ENCODE measurements around the gene CFAP47. TPM values are rescaled to one million over a fixed set of nuclear protein-coding genes. Genes with fewer than 3 reads are reported as not detected.

CFAP47 gene
- total RNA-seq, 2 experiments from 2014 or later = not detected

DNA sequence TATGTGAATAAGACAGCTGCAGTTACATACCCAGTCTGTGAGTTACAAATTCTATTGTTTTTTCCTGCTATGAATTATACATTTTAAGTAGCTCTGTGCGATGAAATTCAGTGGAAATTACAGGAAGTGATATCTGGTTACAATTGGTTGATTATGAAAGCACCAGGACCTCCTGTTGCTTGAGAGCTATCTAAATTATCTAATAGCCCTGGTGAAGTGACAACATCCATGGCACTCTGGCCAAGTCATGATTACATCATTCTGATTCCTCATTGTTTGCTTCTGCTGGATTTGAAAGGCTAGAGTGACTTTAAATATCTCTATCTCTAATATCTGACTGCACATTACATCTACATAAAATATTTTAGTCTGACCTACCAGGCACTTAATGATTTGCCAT is 515.0 kb downstream of the CFAP47 start:
- no peaks in the 10 kb centered on the region for H3K4me1 Mint-ChIP-seq (ENCODE audit: low read depth)

More for the DNA sequence above, 515.0 kb downstream of the CFAP47 start:
- intact Hi-C loops (cut with micrococcal nuclease) = no loop called here
- DNase-seq = no peak
- ChIA-PET CTCF (no interaction called here), POLR2A (no interaction called here)
- no peaks in the 10 kb centered on the region for H3K27me3 Mint-ChIP-seq
- H3K36me3 Mint-ChIP-seq = no peaks in the 10 kb centered on the region
- H3K9me3 Mint-ChIP-seq = no peaks in the 10 kb centered on the region
- no peak overlapping the region for H3K27ac Mint-ChIP-seq
- no peak overlapping the region for H3K4me3 Mint-ChIP-seq

Other genes starting within 250 kb of the CFAP47 start
- not detected for gene MAGEB16, start 121.4 kb upstream of the CFAP47 start, total RNA-seq

Measured in activated CD4-positive, alpha-beta memory T cell treated with anti-CD3 and anti-CD28 coated beads for 36 hours (primary cell).